GM23338 (cell line): ENCODE measurements around the gene SLC15A5. TPM values are rescaled to one million over a fixed set of nuclear protein-coding genes. Genes with fewer than 3 reads are reported as not detected.
A peak's percentile ranks its signal among the peaks of the same experiment; 100 is the strongest.

Source experiments
- ATAC-seq: fragments of 200-7000 bp; cut with Tn5 transposase; 3 replicates; pipeline ENCODE4 v1.9.1; 2020
- DNase-seq: peaks from one replicate; pipeline ENCODE4 v3.0.0-alpha.2; 2015; ENCODE audit warnings: low spot score
- H2AFZ ChIP-seq: fragments of 200-600 bp; sonication (generic); 2 replicates; pipeline ENCODE4 v1.8.0; 2016; ENCODE audit warnings: antibody characterized with exemption, mild to moderate bottlenecking, moderate library complexity
- H3F3A ChIP-seq: fragments of 200-600 bp; sonication (generic); replicated peaks from 2 replicates; pipeline ENCODE4 v1.8.0; 2017; ENCODE audit warnings: antibody characterized with exemption, mixed run types, low read depth
- H3K27ac ChIP-seq: fragments of 200-600 bp; sonication (generic); 2 replicates; pipeline ENCODE4 v1.6.1; 2016; ENCODE audit warnings: low read depth
- H3K27me3 ChIP-seq: fragments of 200-600 bp; sonication (generic); 2 replicates; pipeline ENCODE4 v1.8.0; 2016; ENCODE audit warnings: mild to moderate bottlenecking, mixed run types, moderate library complexity; ENCODE audit not compliant: insufficient read depth
- H3K36me3 ChIP-seq: fragments of 200-600 bp; sonication (generic); 2 replicates; pipeline ENCODE4 v1.8.0; 2016; ENCODE audit warnings: mild to moderate bottlenecking; ENCODE audit not compliant: insufficient read depth
- H3K4me1 ChIP-seq: fragments of 200-600 bp; sonication (generic); 2 replicates; pipeline ENCODE4 v1.8.0; 2016; ENCODE audit warnings: mild to moderate bottlenecking, moderate library complexity; ENCODE audit not compliant: insufficient read depth
- H3K4me2 ChIP-seq: fragments of 200-600 bp; sonication (generic); 2 replicates; pipeline ENCODE4 v1.7.1; 2017; ENCODE audit warnings: mixed run types
- H3K4me3 ChIP-seq: fragments of 200-600 bp; sonication (generic); 2 replicates; pipeline ENCODE4 v1.6.1; 2016; ENCODE audit warnings: mixed run types
- H3K79me2 ChIP-seq: fragments of 200-600 bp; sonication (generic); replicated peaks from 2 replicates; pipeline ENCODE4 v1.8.0; 2017; ENCODE audit warnings: mild to moderate bottlenecking; ENCODE audit not compliant: insufficient read depth
- H3K9me2 ChIP-seq: fragments of 200-600 bp; sonication (generic); 2 replicates; pipeline ENCODE4 v1.8.0; 2017; ENCODE audit not compliant: insufficient read depth
- H4K20me1 ChIP-seq: fragments of 200-600 bp; sonication (generic); replicated peaks from 2 replicates; pipeline ENCODE4 v1.8.0; 2017; ENCODE audit warnings: mild to moderate bottlenecking; ENCODE audit not compliant: insufficient read depth
- H3K27ac Mint-ChIP-seq: 2 replicates; pipeline ENCODE4 v1.8.0; 2020; ENCODE audit warnings: inconsistent platforms, mild to moderate bottlenecking, moderate library complexity, mixed read lengths
- H3K27me3 Mint-ChIP-seq: 3 replicates; pipeline ENCODE4 v1.8.0; 2022; ENCODE audit warnings: low read depth, mild to moderate bottlenecking, moderate library complexity, mixed read lengths, inconsistent platforms; ENCODE audit not compliant: insufficient read depth, poor library complexity
- H3K36me3 Mint-ChIP-seq: 3 replicates; pipeline ENCODE4 v1.8.0; 2021; ENCODE audit warnings: low read depth, mild to moderate bottlenecking, inconsistent platforms, moderate library complexity, mixed read lengths
- H3K4me1 Mint-ChIP-seq: 3 replicates; pipeline ENCODE4 v1.8.0; 2020; ENCODE audit warnings: mild to moderate bottlenecking, inconsistent platforms, mixed read lengths
- H3K4me3 Mint-ChIP-seq: 3 replicates; pipeline ENCODE4 v1.8.0; 2021; ENCODE audit warnings: moderate library complexity, mild to moderate bottlenecking, inconsistent platforms, mixed read lengths
- H3K9me3 Mint-ChIP-seq: 3 replicates; pipeline ENCODE4 v1.8.0; 2020; ENCODE audit warnings: moderate library complexity, mild to moderate bottlenecking, inconsistent platforms, mixed read lengths
- CREB1 ChIP-seq: fragments of 250-450 bp; sonication (Bioruptor Pico); IDR thresholded peaks from 2 replicates; pipeline ENCODE4 v1.5.0; 2020; ENCODE audit warnings: low read depth, mild to moderate bottlenecking, moderate library complexity
- CTCF ChIP-seq, 2 experiments: fragments of 200-600 bp in 1 of 2; sonication (generic) in 1 of 2; conservative IDR thresholded peaks; 2 replicates each; pipeline versions ENCODE4 v1.5.1 to v1.6.1; 2016 to 2017; ENCODE audit warnings: antibody characterized with exemption in 2 of 2, low read depth in 2 of 2, mild to moderate bottlenecking in 2 of 2, moderate library complexity in 1 of 2
- ETS1 ChIP-seq: IDR thresholded peaks from 2 replicates; pipeline ENCODE4 v1.6.1; 2016; ENCODE audit warnings: antibody characterized with exemption
- EZH2 ChIP-seq: fragments of 200-600 bp; sonication (generic); IDR thresholded peaks from one replicate; pipeline ENCODE4 v1.8.0; 2017; ENCODE audit warnings: antibody characterized with exemption, mild to moderate bottlenecking, low read depth; ENCODE audit not compliant: unreplicated experiment
- EZH2phosphoT487 ChIP-seq: fragments of 200-600 bp; sonication (generic); IDR thresholded peaks from one replicate; pipeline ENCODE4 v1.8.1; 2018; ENCODE audit warnings: antibody characterized with exemption; ENCODE audit not compliant: unreplicated experiment
- JUNB ChIP-seq: IDR thresholded peaks from one replicate; pipeline ENCODE4 v1.6.1; 2016; ENCODE audit warnings: antibody characterized with exemption; ENCODE audit not compliant: unreplicated experiment
- NANOG ChIP-seq: IDR thresholded peaks from 2 replicates; pipeline ENCODE4 v1.6.1; 2016; ENCODE audit warnings: antibody characterized with exemption, borderline replicate concordance
- POLR2AphosphoS5 ChIP-seq: IDR thresholded peaks from 2 replicates; pipeline ENCODE4 v1.6.1; 2016; ENCODE audit warnings: antibody characterized with exemption, low read depth
- REST ChIP-seq: IDR thresholded peaks from one replicate; pipeline ENCODE4 v1.6.1; 2018; ENCODE audit warnings: antibody characterized with exemption; ENCODE audit not compliant: unreplicated experiment
- STAT1 ChIP-seq: IDR thresholded peaks from one replicate; pipeline ENCODE4 v1.6.1; 2016; ENCODE audit warnings: antibody characterized with exemption; ENCODE audit not compliant: unreplicated experiment
- ZNF114 ChIP-seq: fragments of 250-450 bp; sonication (Bioruptor Pico); IDR thresholded peaks from 2 replicates; pipeline ENCODE4 v1.5.0; 2020; ENCODE audit warnings: mild to moderate bottlenecking, moderate library complexity
- ZNF331 ChIP-seq: fragments of 250-450 bp; sonication (Bioruptor Pico); IDR thresholded peaks from 2 replicates; pipeline ENCODE4 v1.5.0; 2020; ENCODE audit warnings: low read depth, mild to moderate bottlenecking, moderate library complexity
- ZNF462 ChIP-seq: fragments of 250-450 bp; sonication (Bioruptor Pico); IDR thresholded peaks from 2 replicates; pipeline ENCODE4 v1.5.0; 2020; ENCODE audit warnings: mild to moderate bottlenecking, moderate library complexity
- polyA plus RNA-seq: library from polyadenylated mRNA; unstranded; fragments of >200 nt; fragmentation: Nextera tagmentation; extraction: Ambion mirVana; gene quantifications from 2 replicates; pipeline ENCODE4 v1.2.1, GENCODE V29; 2016
- total RNA-seq: library from RNA; depleted of rRNA; stranded (reverse); fragments of >200 nt; shearing (Covaris generic); gene quantifications from 2 replicates; pipeline ENCODE4 v1.2.3, GENCODE V29; 2014

The SLC15A5 gene
- total and polyA plus RNA-seq, 2 experiments from 2014 or later, result not detected

- H3K36me3 ChIP-seq, result no peaks in the 10 kb centered on the region
- no peaks in the 10 kb centered on the region for H3K4me1 ChIP-seq
- Mint-ChIP-seq H3K36me3 (no peaks in the 10 kb centered on the region), H3K4me1 (peaks cover 4% of the 10 kb centered on the region; the same call in 2 of the 3 replicates), H3K4me3 (no peak overlapping the region), H3K27me3 (no peaks in the 10 kb centered on the region), H3K27ac (peak overlapping the region; percentile 47), H3K9me3 (no peaks in the 10 kb centered on the region)
- no peaks in the 10 kb centered on the region for H3K9me2 ChIP-seq
- H4K20me1 ChIP-seq, result no peaks in the 10 kb centered on the region
- no peak overlapping the region for H3K4me2 ChIP-seq
- no peak for ATAC-seq
- TF ChIP-seq ZNF331 (CRISPR knock-in tag) (no peak), EZH2 (no peak), ZNF462 (CRISPR knock-in tag) (no peak), ETS1 (no peak), CREB1 (CRISPR knock-in tag) (no peak), JUNB (no peak), ZNF114 (CRISPR knock-in tag) (no peak), NANOG (no peak), EZH2phosphoT487 (no peak), REST (no peak), STAT1 (no peak), POLR2AphosphoS5 (no peak), CTCF (conservative IDR thresholded peaks at IDR 0.05; ENCODE audit: low read depth in 2 of 2) (no peak)
- H3K27ac ChIP-seq, result no peak overlapping the region
- DNase-seq, result no peak
- H3F3A ChIP-seq, result no peaks in the 10 kb centered on the region
- no peak overlapping the region for H3K4me3 ChIP-seq
- no peaks in the 10 kb centered on the region for H3K27me3 ChIP-seq
- H3K79me2 ChIP-seq, result no peaks in the 10 kb centered on the region
- peak overlapping the region; percentile 49; the same call in 1 of the 2 replicates for H2AFZ ChIP-seq
Measured at GRCh38 chr12:16282978-16283377, 5.5 kb upstream of the SLC15A5 start.
